Measurements from ENCODE around the gene ACAP3.

DNA sequence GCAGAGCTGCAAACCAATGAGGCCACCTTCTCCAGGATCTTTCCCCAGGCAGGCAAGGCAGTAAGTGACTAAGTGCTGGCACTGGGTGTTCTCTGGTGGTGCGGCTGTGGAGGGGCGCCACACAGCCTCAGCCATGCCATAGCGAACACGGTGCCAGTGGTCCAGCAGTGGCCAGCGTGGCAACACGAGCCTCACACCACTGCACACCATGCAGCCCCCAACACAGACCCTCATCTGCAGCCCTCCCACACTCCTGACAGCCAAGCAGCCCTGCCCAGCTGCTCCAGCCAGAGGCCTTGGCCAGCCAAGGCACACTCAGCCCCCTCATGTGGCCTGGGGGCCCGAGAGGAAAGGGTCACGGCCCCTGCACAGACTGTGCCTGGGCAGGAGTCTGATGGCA, 13.7 kb upstream of the ACAP3 start:
- TF ChIP-seq CTCF (IDR thresholded peaks at IDR 0.05) (no peak), POLR2A (IDR thresholded peaks at IDR 0.05) (no peak)

Data from Peyer's patch (tissue), 4 donors.